ENCODE results near the gene NIT2. TPM values are rescaled to one million over a fixed set of nuclear protein-coding genes. Genes with fewer than 3 reads are reported as not detected.

NIT2 gene
- total and polyA plus RNA-seq, 9 of the 15 experiments (the other 6 are each of a cell fraction or from before 2014, with no cell fraction given) = 11.4 to 62.2 (median 22.1) TPM

- TF ChIP-seq ZNF407 (IDR thresholded peaks at IDR 0.05; ENCODE audit: low read depth) = no peak
- no peak for TF ChIP-seq ZBTB43 (CRISPR knock-in tag; IDR thresholded peaks at IDR 0.05)
- no peak for TF ChIP-seq ZNF197 (CRISPR knock-in tag; IDR thresholded peaks at IDR 0.05; ENCODE audit: low read depth)
- no peak for TF ChIP-seq SMARCC2 (IDR thresholded peaks at IDR 0.05; ENCODE audit: low read depth)
These were observed 14.2 kb downstream of the NIT2 start (continued) for GRCh38 chr3:100348727-100349126.
